GM12801 (cell line): ENCODE measurements around the gene TOX2.

Experiments used
- CTCF ChIP-seq: IDR thresholded peaks from one replicate; pipeline ENCODE4 v1.5.1; 2011; ENCODE audit warnings: control low read depth; ENCODE audit not compliant: insufficient read length; ENCODE audit errors: extremely low read depth

Gene TOX2

GRCh38 chr20:43916881-43917371 lies 2.3 kb downstream of the TOX2 start:
- no peak for TF ChIP-seq CTCF

- TF ChIP-seq CTCF, result no peak
These were observed 2.7 kb downstream of the TOX2 start for GRCh38 chr20:43917380-43917779.

GRCh38 chr20:43919686-43920403 lies 5.2 kb downstream of the TOX2 start:
- TF ChIP-seq CTCF, result no peak

GRCh38 chr20:43920797-43921196 lies 6.1 kb downstream of the TOX2 start:
- TF ChIP-seq CTCF, result no peak

GRCh38 chr20:43921227-43921780 lies 6.7 kb downstream of the TOX2 start:
- TF ChIP-seq CTCF, result no peak

GRCh38 chr20:43922614-43923013 lies 8.0 kb downstream of the TOX2 start:
- no peak for TF ChIP-seq CTCF

- TF ChIP-seq CTCF, result no peak
These were observed 8.7 kb downstream of the TOX2 start for GRCh38 chr20:43923322-43923721.
